B cell (primary cell): ENCODE measurements around the gene ART5. TPM values are rescaled to one million over a fixed set of nuclear protein-coding genes. Genes with fewer than 3 reads are reported as not detected.
A peak's percentile ranks its signal among the peaks of the same experiment; 100 is the strongest.

Source experiments
- ATAC-seq: fragments of 200-7000 bp; cut with Tn5 transposase; one replicate; pipeline ENCODE4 v1.10.0; 2021; ENCODE audit warnings: low read depth, mild to moderate bottlenecking, moderate number of reproducible peaks, moderate library complexity
- CTCF ChIA-PET: fragments of 350-600 bp; sonication (Branson Sonifier 250); formaldehyde crosslinking; loops from one replicate; lab custom pipeline; 2021; ENCODE audit warnings: antibody characterized with exemption, inconsistent platforms; lab: Charles Lee
- POLR2A ChIA-PET: fragments of 350-600 bp; sonication (Branson Sonifier 250); formaldehyde crosslinking; loops from one replicate; lab custom pipeline; 2021; ENCODE audit warnings: antibody characterized with exemption; lab: Charles Lee
- DNase-seq: peaks from one replicate; pipeline ENCODE4 v3.0.0; 2013
- H2AFZ ChIP-seq: 2 replicates; pipeline ENCODE4 v1.6.1; 2012; ENCODE audit warnings: mild to moderate bottlenecking, low read depth, low read length; ENCODE audit not compliant: insufficient read depth, poor library complexity, severe bottlenecking
- H3K27ac ChIP-seq, 2 donors: 1 replicate in 1 of 2; 2 replicates in 1 of 2; pipeline ENCODE4 v1.5.1; 2012 to 2013; ENCODE audit warnings: low read length in 2 of 2, mild to moderate bottlenecking in 2 of 2, moderate library complexity in 1 of 2
- H3K27me3 ChIP-seq, 4 experiments: fragments of 200-600 bp in 1 of 4; sonication (generic) in 1 of 4; replicated peaks in 1 of 4; 1 replicate in 2 of 4; 2 replicates in 2 of 4; pipeline versions ENCODE4 v1.6.1 to v1.7.0; 2013 to 2016; ENCODE audit warnings: low read length in 3 of 4, mild to moderate bottlenecking in 2 of 4, mixed read lengths in 1 of 4, moderate library complexity in 1 of 4; ENCODE audit not compliant: insufficient read depth in 4 of 4, control insufficient read depth in 3 of 4; ENCODE audit errors: control extremely low read depth in 1 of 4
- H3K36me3 ChIP-seq, 2 experiments: replicated peaks in 1 of 2; 1 replicate in 1 of 2; 2 replicates in 1 of 2; pipeline versions ENCODE4 v1.6.1 to v1.7.1; 2013; ENCODE audit warnings: low read length in 1 of 2; ENCODE audit not compliant: insufficient read depth in 2 of 2, control insufficient read depth in 1 of 2; ENCODE audit errors: control extremely low read depth in 1 of 2, extremely low read depth in 1 of 2
- H3K4me1 ChIP-seq, 2 donors: fragments of 200-600 bp in 1 of 2; sonication (generic) in 1 of 2; 1 replicate in 1 of 2; 2 replicates in 1 of 2; pipeline versions ENCODE4 v1.5.1 to v1.6.1; 2013 to 2017; ENCODE audit warnings: low read length in 2 of 2; ENCODE audit not compliant: control insufficient read depth in 2 of 2, insufficient read depth in 2 of 2
- H3K4me2 ChIP-seq: replicated peaks from 2 replicates; pipeline ENCODE3; 2012; ENCODE audit warnings: mild to moderate bottlenecking, low read depth, low read length; ENCODE audit not compliant: poor library complexity, severe bottlenecking
- H3K4me3 ChIP-seq, 5 experiments: fragments of 200-600 bp in 1 of 5; sonication (generic) in 1 of 5; 1 replicate in 3 of 5; 2 replicates in 2 of 5; pipeline versions ENCODE4 v1.5.1 to v1.7.0; 2011 to 2016; ENCODE audit warnings: low read length in 4 of 5, mild to moderate bottlenecking in 4 of 5, low read depth in 2 of 5, control low read depth in 1 of 5, moderate library complexity in 1 of 5; ENCODE audit not compliant: insufficient read depth in 1 of 5; ENCODE audit errors: control extremely low read depth in 1 of 5, extremely low read depth in 1 of 5
- H3K79me2 ChIP-seq: fragments of 200-600 bp; sonication (generic); one replicate; pipeline ENCODE4 v1.6.0; 2016; ENCODE audit warnings: low read length; ENCODE audit not compliant: control insufficient read depth, insufficient read depth
- H3K9ac ChIP-seq: fragments of 200-600 bp; sonication (generic); 2 replicates; pipeline ENCODE4 v1.6.1; 2017; ENCODE audit warnings: mild to moderate bottlenecking, low read length, moderate library complexity
- H3K9me3 ChIP-seq, 3 donors: one replicate each; pipeline versions ENCODE4 v1.6.1 to v1.7.1; 2013; ENCODE audit warnings: low read length in 2 of 3; ENCODE audit not compliant: control insufficient read depth in 2 of 3, insufficient read depth in 1 of 3; ENCODE audit errors: control extremely low read depth in 1 of 3
- H4K20me1 ChIP-seq: 2 replicates; pipeline ENCODE4 v1.6.0; 2012; ENCODE audit warnings: mild to moderate bottlenecking, low read length; ENCODE audit not compliant: insufficient read depth, control insufficient read depth, poor library complexity, severe bottlenecking
- H3K27ac Mint-ChIP-seq: one replicate; pipeline ENCODE4 v1.8.0; 2021; ENCODE audit warnings: mixed read lengths
- H3K27me3 Mint-ChIP-seq: one replicate; pipeline ENCODE4 v1.8.0; 2021; ENCODE audit warnings: mixed read lengths
- H3K4me1 Mint-ChIP-seq: one replicate; pipeline ENCODE4 v1.8.0; 2021; ENCODE audit warnings: mixed read lengths
- H3K4me3 Mint-ChIP-seq: one replicate; pipeline ENCODE4 v1.8.0; 2021; ENCODE audit warnings: mixed read lengths
- H3K9me3 Mint-ChIP-seq: one replicate; pipeline ENCODE4 v1.8.0; 2022; ENCODE audit warnings: mixed read lengths; ENCODE audit not compliant: insufficient read depth
- CTCF ChIP-seq: fragments of 200-600 bp; IDR thresholded peaks from one replicate; pipeline ENCODE4 v1.8.0; 2022; ENCODE audit warnings: antibody characterized with exemption, mild to moderate bottlenecking
- EZH2 ChIP-seq: IDR thresholded peaks from 2 replicates; pipeline ENCODE4 v1.6.1; 2012; ENCODE audit warnings: borderline replicate concordance, low read depth, mild to moderate bottlenecking, moderate library complexity, low read length; ENCODE audit not compliant: insufficient read depth, poor library complexity, severe bottlenecking
- WGBS: methylation state at CpG from one replicate; pipeline ENCODE4 v1.1.5; 2013; ENCODE audit warnings: missing lambda C conversion rate; ENCODE audit not compliant: insufficient coverage; 5-methylcytosine and 5-hydroxymethylcytosine counted together
- intact Hi-C: fragments of 100-400 bp; cut with micrococcal nuclease; formaldehyde crosslinking; loops from one replicate; pipeline ENCODE4 v1.10.0; 2022
- polyA plus RNA-seq: library from polyadenylated mRNA; depleted of rRNA; stranded (reverse); fragments of >200 nt; gene quantifications from 2 replicates; pipeline ENCODE4 v1.2.3, GENCODE V29; 2012
- total RNA-seq, 2 donors: library from RNA; stranded (reverse); fragments of 120-200 nt in 1 of 2; gene quantifications; 1 replicate in 1 of 2; 2 replicates in 1 of 2; pipeline versions ENCODE4 v1.2.3 to v1.2.4, GENCODE V29; 2013 to 2022

The ART5 gene
- total and polyA plus RNA-seq, 2 donors (not counting 1 experiment from before 2014, with no cell fraction given), result not detected

- Histone ChIP-seq H3K79me2 (no peaks in the 10 kb centered on the region), H3K4me1 (no peaks in the 10 kb centered on the region), H4K20me1 (no peaks in the 10 kb centered on the region), H3K36me3 (no peaks in the 10 kb centered on the region), H3K27ac (no peak overlapping the region), H2AFZ (no peak overlapping the region), H3K4me2 (no peak overlapping the region), H3K9ac (no peak overlapping the region), H3K27me3 (no peaks in the 10 kb centered on the region), H3K9me3 (no peaks in the 10 kb centered on the region), H3K4me3 (no peak overlapping the region)
- CTCF ChIA-PET, result no interaction called here
- no peak overlapping the region for H3K4me3 Mint-ChIP-seq
- no peaks in the 10 kb centered on the region for H3K9me3 Mint-ChIP-seq
- TF ChIP-seq EZH2 (no peak), CTCF (no peak)
- ATAC-seq, result no peak
- POLR2A ChIA-PET, result no interaction called here
- DNase-seq, result no peak
- H3K27me3 Mint-ChIP-seq, result peaks cover 4% of the 10 kb centered on the region
- no peak overlapping the region for H3K27ac Mint-ChIP-seq
- peaks cover 2% of the 10 kb centered on the region for H3K4me1 Mint-ChIP-seq
- no CpG with 5 or more reads among the region's 1 CpG for WGBS
- intact Hi-C loops, result no loop called here
Observed at GRCh38 chr11:3627291-3627690, 14.5 kb downstream of the ART5 start.

- Histone ChIP-seq H2AFZ (peak overlapping the region; percentile 51), H4K20me1 (no peaks in the 10 kb centered on the region), H3K9ac (no peak overlapping the region), H3K79me2 (no peaks in the 10 kb centered on the region), H3K9me3 (no peaks in the 10 kb centered on the region), H3K27ac (no peak overlapping the region), H3K27me3 (no peaks in the 10 kb centered on the region), H3K36me3 (no peaks in the 10 kb centered on the region), H3K4me3 (no peak overlapping the region), H3K4me2 (no peak overlapping the region), H3K4me1 (no peaks in the 10 kb centered on the region)
- POLR2A ChIA-PET, result no interaction called here
- Mint-ChIP-seq H3K4me1 (peaks cover 2% of the 10 kb centered on the region), H3K9me3 (no peaks in the 10 kb centered on the region), H3K27ac (no peak overlapping the region), H3K4me3 (no peak overlapping the region), H3K27me3 (peaks cover 4% of the 10 kb centered on the region)
- CTCF ChIA-PET, result no interaction called here
- intact Hi-C loops, result no loop called here
- no peak for TF ChIP-seq CTCF
- no peak for TF ChIP-seq EZH2
- no peak for DNase-seq
- ATAC-seq, result no peak
- 28% methylated on average over 20 of the region's 23 CpGs for WGBS
Observed at GRCh38 chr11:3626250-3626960, 15.4 kb downstream of the ART5 start.
